Hepatocyte (in vitro differentiated cells): ENCODE measurements around the gene CAMK1. TPM values are rescaled to one million over a fixed set of nuclear protein-coding genes. Genes with fewer than 3 reads are reported as not detected.

Source experiments
- DNase-seq: peaks from one replicate; pipeline ENCODE4 v3.0.0-alpha.2; 2016; ENCODE audit warnings: low spot score
- H2AFZ ChIP-seq: fragments of 200-600 bp; sonication (generic); 2 replicates; pipeline ENCODE4 v1.6.0; 2016; ENCODE audit warnings: antibody characterized with exemption, mild to moderate bottlenecking
- H3K27ac ChIP-seq: fragments of 200-600 bp; sonication (generic); 2 replicates; pipeline ENCODE4 v1.5.1; 2016; ENCODE audit warnings: mild to moderate bottlenecking
- H3K27me3 ChIP-seq: fragments of 200-600 bp; sonication (generic); 2 replicates; pipeline ENCODE4 v1.6.1; 2016
- H3K36me3 ChIP-seq: fragments of 200-600 bp; sonication (generic); replicated peaks from 2 replicates; pipeline ENCODE4 v1.5.1; 2016; ENCODE audit warnings: low read depth; ENCODE audit not compliant: insufficient read depth
- H3K4me1 ChIP-seq: fragments of 200-600 bp; sonication (generic); 2 replicates; pipeline ENCODE4 v1.5.1; 2016; ENCODE audit warnings: mild to moderate bottlenecking, moderate library complexity; ENCODE audit not compliant: insufficient read depth
- H3K4me2 ChIP-seq: fragments of 200-600 bp; sonication (generic); 2 replicates; pipeline ENCODE4 v1.6.0; 2016
- H3K4me3 ChIP-seq: fragments of 200-600 bp; sonication (generic); 2 replicates; pipeline ENCODE4 v1.5.1; 2016; ENCODE audit warnings: mild to moderate bottlenecking
- H3K79me2 ChIP-seq: fragments of 200-600 bp; sonication (generic); 2 replicates; pipeline ENCODE4 v1.6.0; 2017; ENCODE audit warnings: mild to moderate bottlenecking
- H3K9me2 ChIP-seq: fragments of 200-600 bp; sonication (generic); replicated peaks from 2 replicates; pipeline ENCODE4 v1.6.0; 2017; ENCODE audit warnings: mild to moderate bottlenecking; ENCODE audit not compliant: insufficient read depth
- H3K9me3 ChIP-seq: fragments of 200-600 bp; sonication (generic); 2 replicates; pipeline ENCODE4 v1.5.1; 2016; ENCODE audit warnings: low read depth, mild to moderate bottlenecking
- H4K20me1 ChIP-seq: fragments of 200-600 bp; sonication (generic); 2 replicates; pipeline ENCODE4 v1.6.0; 2016; ENCODE audit warnings: mild to moderate bottlenecking; ENCODE audit not compliant: insufficient read depth, poor library complexity, severe bottlenecking
- EZH2 ChIP-seq: fragments of 200-600 bp; sonication (generic); IDR thresholded peaks from 2 replicates; pipeline ENCODE4 v1.6.1; 2016; ENCODE audit warnings: antibody characterized with exemption, mild to moderate bottlenecking, borderline replicate concordance
- EZH2phosphoT487 ChIP-seq: fragments of 200-600 bp; sonication (generic); IDR thresholded peaks from one replicate; pipeline ENCODE4 v1.6.1; 2018; ENCODE audit warnings: antibody characterized with exemption, mild to moderate bottlenecking, low read depth, moderate library complexity; ENCODE audit not compliant: unreplicated experiment, severe bottlenecking
- WGBS: methylation state at CpG from one replicate; pipeline ENCODE4 v1.1.6; 2016; ENCODE audit warnings: low lambda C conversion rate; ENCODE audit errors: missing lambda C conversion rate; 5-methylcytosine and 5-hydroxymethylcytosine counted together
- polyA plus RNA-seq: library from polyadenylated mRNA; unstranded; fragments of >200 nt; fragmentation: Nextera tagmentation; extraction: Ambion mirVana; gene quantifications from 2 replicates; pipeline ENCODE4 v1.2.1, GENCODE V29; 2016
- total RNA-seq: library from RNA; depleted of rRNA; stranded (reverse); fragments of >200 nt; gene quantifications from 2 replicates; pipeline ENCODE4 v1.2.3, GENCODE V29; 2014
- TF ChIP-seq, protein P1 (sequence below): fragments of 200-600 bp; sonication (generic); IDR thresholded peaks from 2 replicates; pipeline ENCODE4 v1.5.1; 2016; ENCODE audit warnings: antibody characterized with exemption, mild to moderate bottlenecking; ENCODE audit not compliant: poor library complexity

Gene CAMK1
- total and polyA plus RNA-seq, 2 experiments from 2014 or later: 9.7 to 16.1 TPM

DNA sequence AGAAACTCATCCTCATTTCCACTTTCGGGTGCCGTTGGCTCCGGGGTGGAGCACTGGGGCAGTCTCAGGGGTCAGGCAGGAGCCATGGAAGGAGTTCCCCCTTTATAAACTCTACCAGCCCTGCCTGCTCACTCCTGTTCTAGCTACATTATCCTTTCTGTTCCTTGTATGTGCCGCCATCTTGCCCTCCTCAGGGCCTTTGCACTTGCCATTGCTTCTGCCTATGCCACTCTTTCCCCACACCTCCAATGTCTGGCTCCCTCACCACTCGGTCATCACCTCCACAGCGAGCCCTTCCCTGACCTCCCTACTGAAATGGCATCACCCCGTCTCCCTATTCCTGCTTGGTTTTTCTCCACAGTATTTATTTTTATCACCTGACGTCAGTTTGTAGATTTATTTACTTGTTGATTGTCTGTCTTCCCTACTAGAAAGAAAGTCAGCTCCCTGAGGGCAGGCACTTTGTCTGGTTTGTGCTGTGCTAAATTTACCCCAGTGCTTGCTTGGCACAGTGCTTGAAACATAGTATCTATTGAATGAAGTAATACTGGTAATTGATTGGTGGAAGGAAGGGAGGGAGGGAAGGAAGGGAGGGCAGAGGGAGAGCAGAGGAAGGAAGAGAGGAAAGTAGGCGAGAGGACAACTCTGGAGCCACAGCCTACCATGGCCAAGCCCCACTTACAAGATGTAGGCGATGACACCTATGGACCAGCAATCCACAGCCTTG, 8.8 kb downstream of the CAMK1 start:
- H4K20me1 ChIP-seq: no peaks in the 10 kb centered on the region
- H3K9me3 ChIP-seq: no peaks in the 10 kb centered on the region
- TF ChIP-seq EZH2 (no peak), EZH2phosphoT487 (no peak)
- TF ChIP-seq, protein P1, sequence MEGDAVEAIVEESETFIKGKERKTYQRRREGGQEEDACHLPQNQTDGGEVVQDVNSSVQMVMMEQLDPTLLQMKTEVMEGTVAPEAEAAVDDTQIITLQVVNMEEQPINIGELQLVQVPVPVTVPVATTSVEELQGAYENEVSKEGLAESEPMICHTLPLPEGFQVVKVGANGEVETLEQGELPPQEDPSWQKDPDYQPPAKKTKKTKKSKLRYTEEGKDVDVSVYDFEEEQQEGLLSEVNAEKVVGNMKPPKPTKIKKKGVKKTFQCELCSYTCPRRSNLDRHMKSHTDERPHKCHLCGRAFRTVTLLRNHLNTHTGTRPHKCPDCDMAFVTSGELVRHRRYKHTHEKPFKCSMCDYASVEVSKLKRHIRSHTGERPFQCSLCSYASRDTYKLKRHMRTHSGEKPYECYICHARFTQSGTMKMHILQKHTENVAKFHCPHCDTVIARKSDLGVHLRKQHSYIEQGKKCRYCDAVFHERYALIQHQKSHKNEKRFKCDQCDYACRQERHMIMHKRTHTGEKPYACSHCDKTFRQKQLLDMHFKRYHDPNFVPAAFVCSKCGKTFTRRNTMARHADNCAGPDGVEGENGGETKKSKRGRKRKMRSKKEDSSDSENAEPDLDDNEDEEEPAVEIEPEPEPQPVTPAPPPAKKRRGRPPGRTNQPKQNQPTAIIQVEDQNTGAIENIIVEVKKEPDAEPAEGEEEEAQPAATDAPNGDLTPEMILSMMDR: no peak
- H3K4me1 ChIP-seq: no peaks in the 10 kb centered on the region
- DNase-seq: no peak
- no peak overlapping the region for H3K4me2 ChIP-seq
- no peaks in the 10 kb centered on the region for H3K27me3 ChIP-seq
- H3K4me3 ChIP-seq: no peak overlapping the region
- H2AFZ ChIP-seq: no peak overlapping the region
- 98% methylated on average over 10 of the region's 10 CpGs for WGBS
- no peaks in the 10 kb centered on the region for H3K9me2 ChIP-seq
- H3K27ac ChIP-seq: no peak overlapping the region
- H3K79me2 ChIP-seq: no peaks in the 10 kb centered on the region
- H3K36me3 ChIP-seq: no peaks in the 10 kb centered on the region

DNA sequence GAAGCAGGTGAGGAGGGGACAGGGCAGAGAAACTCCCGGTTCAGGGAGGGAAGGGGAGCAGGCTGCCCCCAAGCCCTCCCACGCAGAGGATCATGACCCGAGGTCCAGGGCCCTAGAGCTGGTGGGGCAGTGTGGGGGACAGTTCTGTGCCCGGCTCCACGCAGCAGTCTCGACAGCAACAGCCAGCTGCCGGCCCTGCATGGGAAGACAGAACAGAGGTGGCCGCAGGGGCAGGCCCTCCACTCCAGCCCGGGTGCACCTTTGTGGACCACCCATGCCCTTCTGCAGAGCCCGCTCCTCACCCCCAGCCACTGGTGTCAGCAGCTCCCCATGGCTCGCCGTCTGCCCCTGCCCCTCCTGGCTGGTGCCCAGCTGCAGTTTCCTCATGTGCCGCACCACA, 12.3 kb downstream of the CAMK1 start:
- no peaks in the 10 kb centered on the region for H3K9me2 ChIP-seq
- no peak overlapping the region for H3K27ac ChIP-seq
- H3K9me3 ChIP-seq: no peaks in the 10 kb centered on the region
- H2AFZ ChIP-seq: no peak overlapping the region
- no peak overlapping the region for H3K4me2 ChIP-seq
- TF ChIP-seq, protein P1: no peak
- no peak for TF ChIP-seq EZH2
- TF ChIP-seq EZH2phosphoT487: no peak
- no peaks in the 10 kb centered on the region for H3K36me3 ChIP-seq
- no peaks in the 10 kb centered on the region for H3K4me1 ChIP-seq
- no peaks in the 10 kb centered on the region for H4K20me1 ChIP-seq
- H3K79me2 ChIP-seq: peaks cover 2% of the 10 kb centered on the region
- 98% methylated on average over 12 of the region's 13 CpGs for WGBS
- DNase-seq: no peak
- no peaks in the 10 kb centered on the region for H3K27me3 ChIP-seq
- H3K4me3 ChIP-seq: no peak overlapping the region

DNA sequence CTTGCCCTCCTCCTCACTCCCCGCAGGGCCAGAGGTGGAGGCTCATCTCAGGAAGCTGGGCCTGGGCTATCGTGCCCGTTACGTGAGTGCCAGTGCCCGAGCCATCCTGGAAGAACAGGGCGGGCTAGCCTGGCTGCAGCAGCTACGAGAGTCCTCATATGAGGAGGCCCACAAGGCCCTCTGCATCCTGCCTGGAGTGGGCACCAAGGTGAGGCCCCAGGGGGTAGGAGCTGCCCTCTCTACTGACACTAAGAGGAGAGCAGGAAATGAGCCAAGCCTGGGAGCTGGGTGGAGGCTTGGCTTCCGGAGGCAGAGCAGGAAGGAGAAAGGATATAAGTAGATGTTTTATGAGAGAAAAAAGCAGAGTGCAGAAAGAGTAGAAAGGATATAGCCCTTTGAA, 15.1 kb downstream of the CAMK1 start:
- peaks cover 24% of the 10 kb centered on the region for H3K79me2 ChIP-seq
- H3K36me3 ChIP-seq: no peaks in the 10 kb centered on the region
- H3K9me3 ChIP-seq: no peaks in the 10 kb centered on the region
- H3K9me2 ChIP-seq: no peaks in the 10 kb centered on the region
- H2AFZ ChIP-seq: no peak overlapping the region
- H3K4me2 ChIP-seq: no peak overlapping the region
- no peak overlapping the region for H3K4me3 ChIP-seq
- H3K4me1 ChIP-seq: no peaks in the 10 kb centered on the region
- 87% methylated on average over 8 of the region's 8 CpGs for WGBS
- no peak for DNase-seq
- H3K27ac ChIP-seq: no peak overlapping the region
- TF ChIP-seq, protein P1: no peak
- TF ChIP-seq EZH2: no peak
- no peak for TF ChIP-seq EZH2phosphoT487
- no peaks in the 10 kb centered on the region for H3K27me3 ChIP-seq
- no peaks in the 10 kb centered on the region for H4K20me1 ChIP-seq
